ENCODE results near the gene FGB.

- TF ChIP-seq, protein P1, sequence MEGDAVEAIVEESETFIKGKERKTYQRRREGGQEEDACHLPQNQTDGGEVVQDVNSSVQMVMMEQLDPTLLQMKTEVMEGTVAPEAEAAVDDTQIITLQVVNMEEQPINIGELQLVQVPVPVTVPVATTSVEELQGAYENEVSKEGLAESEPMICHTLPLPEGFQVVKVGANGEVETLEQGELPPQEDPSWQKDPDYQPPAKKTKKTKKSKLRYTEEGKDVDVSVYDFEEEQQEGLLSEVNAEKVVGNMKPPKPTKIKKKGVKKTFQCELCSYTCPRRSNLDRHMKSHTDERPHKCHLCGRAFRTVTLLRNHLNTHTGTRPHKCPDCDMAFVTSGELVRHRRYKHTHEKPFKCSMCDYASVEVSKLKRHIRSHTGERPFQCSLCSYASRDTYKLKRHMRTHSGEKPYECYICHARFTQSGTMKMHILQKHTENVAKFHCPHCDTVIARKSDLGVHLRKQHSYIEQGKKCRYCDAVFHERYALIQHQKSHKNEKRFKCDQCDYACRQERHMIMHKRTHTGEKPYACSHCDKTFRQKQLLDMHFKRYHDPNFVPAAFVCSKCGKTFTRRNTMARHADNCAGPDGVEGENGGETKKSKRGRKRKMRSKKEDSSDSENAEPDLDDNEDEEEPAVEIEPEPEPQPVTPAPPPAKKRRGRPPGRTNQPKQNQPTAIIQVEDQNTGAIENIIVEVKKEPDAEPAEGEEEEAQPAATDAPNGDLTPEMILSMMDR (conservative IDR thresholded peaks at IDR 0.05 in 1 of 2, IDR thresholded peaks at IDR 0.05 in 1 of 2; ENCODE audit: low read depth in 1 of 2, low read length in 2 of 2), result no peak
- no peak for TF ChIP-seq EZH2 (IDR thresholded peaks at IDR 0.05; ENCODE audit: low read length, missing control alignments)
Measured at GRCh38 chr4:154603033-154603943, 40.5 kb downstream of the FGB start.
